NT2/D1 (cell line): ENCODE results near the gene SCN5A.

Experiments
- DNase-seq: peaks from one replicate; pipeline ENCODE4 v3.0.0-alpha.2; 2011; ENCODE audit warnings: low read depth, low spot score
- H3K27me3 ChIP-seq: 2 replicates; pipeline ENCODE4 v1.6.0; 2011; ENCODE audit warnings: mild to moderate bottlenecking; ENCODE audit not compliant: insufficient read length, insufficient read depth
- H3K36me3 ChIP-seq: 2 replicates; pipeline ENCODE4 v1.6.1; 2011; ENCODE audit warnings: mild to moderate bottlenecking, low read length, mixed read lengths; ENCODE audit not compliant: insufficient read depth, insufficient read length
- H3K4me1 ChIP-seq: 2 replicates; pipeline ENCODE4 v1.5.1; 2011; ENCODE audit not compliant: insufficient read depth, insufficient read length
- H3K4me3 ChIP-seq: 2 replicates; pipeline ENCODE4 v1.5.1; 2011; ENCODE audit warnings: low read depth; ENCODE audit not compliant: insufficient read length
- H3K9ac ChIP-seq: 2 replicates; pipeline ENCODE4 v1.6.0; 2011; ENCODE audit warnings: low read depth; ENCODE audit not compliant: insufficient read length
- H3K9me3 ChIP-seq: 2 replicates; pipeline ENCODE4 v1.5.1; 2011; ENCODE audit warnings: mild to moderate bottlenecking, low read length; ENCODE audit not compliant: insufficient read depth
- SUZ12 ChIP-seq: IDR thresholded peaks from 2 replicates; pipeline ENCODE4 v1.6.1; 2011; ENCODE audit not compliant: insufficient read length, insufficient read depth; ENCODE audit errors: extremely low read depth
- YY1 ChIP-seq: IDR thresholded peaks from 2 replicates; pipeline ENCODE4 v1.6.1; 2011; ENCODE audit not compliant: insufficient read length, insufficient read depth
- ZNF274 ChIP-seq: IDR thresholded peaks from 2 replicates; pipeline ENCODE4 v1.6.1; 2011; ENCODE audit warnings: mild to moderate bottlenecking, low read depth, low read length

Gene SCN5A

DNA sequence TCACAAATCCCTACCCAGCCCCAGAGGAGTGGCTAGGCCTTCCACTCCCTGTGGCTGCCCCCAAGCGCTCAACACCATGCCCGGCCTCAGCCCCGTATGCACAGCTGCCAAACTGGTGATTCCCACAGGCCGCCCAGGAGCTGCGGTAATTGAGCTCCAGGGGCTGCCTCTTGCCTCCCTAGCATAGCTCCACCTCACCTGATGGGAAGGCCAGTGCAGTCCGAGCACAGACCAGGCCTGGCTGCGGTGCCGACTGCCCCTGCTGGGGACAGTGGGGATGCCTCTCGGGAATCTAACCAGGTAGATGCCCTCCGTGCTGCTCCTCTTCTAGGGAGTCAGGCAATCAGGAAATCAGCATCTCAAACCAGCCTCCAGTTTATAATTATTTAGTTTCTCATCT, 25.9 kb downstream of the SCN5A start:
- Histone ChIP-seq H3K27me3 (no peaks in the 10 kb centered on the region), H3K4me3 (no peak overlapping the region), H3K9ac (no peak overlapping the region), H3K9me3 (no peaks in the 10 kb centered on the region), H3K36me3 (peaks cover 12% of the 10 kb centered on the region), H3K4me1 (peaks cover 10% of the 10 kb centered on the region)
- TF ChIP-seq YY1 (no peak), ZNF274 (no peak), SUZ12 (no peak)
- no peak for DNase-seq

GRCh38 chr3:38622336-38622735, 27.2 kb downstream of the SCN5A start:
- no peaks in the 10 kb centered on the region for H3K9me3 ChIP-seq

DNA sequence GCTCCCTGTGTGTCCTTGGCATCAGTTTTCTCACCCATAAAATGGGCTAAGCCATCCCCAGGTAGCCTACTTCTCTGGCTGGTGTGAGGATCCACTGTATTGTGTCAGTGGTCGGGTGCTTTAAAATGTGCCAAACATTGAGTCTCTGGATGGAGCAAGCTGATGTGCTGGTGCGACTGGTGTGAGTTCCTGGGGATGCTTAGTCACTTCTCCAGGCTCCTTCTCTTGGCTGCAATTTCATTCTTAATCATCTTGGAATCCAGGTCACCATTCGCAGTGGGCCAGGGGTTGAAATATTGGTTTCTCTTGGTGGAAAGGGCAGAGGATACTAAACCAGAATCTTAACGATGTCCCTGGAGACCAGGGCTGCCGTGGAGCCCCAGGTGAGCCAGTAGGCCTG, 29.3 kb downstream of the SCN5A start:
- Histone ChIP-seq H3K4me1 (peaks cover 12% of the 10 kb centered on the region), H3K9me3 (no peaks in the 10 kb centered on the region), H3K36me3 (peaks cover 8% of the 10 kb centered on the region), H3K27me3 (no peaks in the 10 kb centered on the region), H3K9ac (no peak overlapping the region), H3K4me3 (no peak overlapping the region)
- no peak for DNase-seq
- TF ChIP-seq SUZ12, result no peak
- TF ChIP-seq ZNF274, result no peak
- no peak for TF ChIP-seq YY1

More at GRCh38 chr3:38622336-38622735, 27.2 kb downstream of the SCN5A start:
- Histone ChIP-seq H3K9ac (no peak overlapping the region), H3K4me1 (peaks cover 8% of the 10 kb centered on the region), H3K4me3 (no peak overlapping the region), H3K36me3 (peaks cover 12% of the 10 kb centered on the region), H3K27me3 (no peaks in the 10 kb centered on the region)
- no peak for DNase-seq
- TF ChIP-seq SUZ12 (no peak), ZNF274 (no peak), YY1 (no peak)

DNA sequence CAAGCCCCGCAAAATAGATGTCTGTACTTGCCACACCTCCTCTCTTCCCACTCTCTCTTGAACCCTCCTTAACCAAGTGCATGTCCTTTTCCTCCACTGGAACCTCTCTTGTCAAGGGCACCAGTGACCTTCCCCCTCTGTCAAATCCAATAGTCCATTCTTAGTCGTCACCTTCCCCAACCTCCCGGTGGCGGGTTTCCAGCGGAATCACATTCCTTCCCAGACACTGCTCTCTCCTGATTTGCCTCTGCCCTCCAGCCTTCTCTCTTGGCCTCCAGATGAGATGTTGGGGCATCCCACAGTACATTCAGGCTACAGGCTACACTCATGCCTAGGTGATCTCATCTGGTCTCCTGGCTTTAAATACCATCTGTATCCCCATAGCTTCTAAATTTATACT, 31.1 kb downstream of the SCN5A start:
- TF ChIP-seq SUZ12, result no peak
- TF ChIP-seq ZNF274, result no peak
- no peak for TF ChIP-seq YY1
- H3K27me3 ChIP-seq, result no peaks in the 10 kb centered on the region

GRCh38 chr3:38617586-38617985, 31.9 kb downstream of the SCN5A start:
- Histone ChIP-seq H3K9me3 (no peaks in the 10 kb centered on the region), H3K4me1 (peaks cover 8% of the 10 kb centered on the region), H3K4me3 (no peak overlapping the region), H3K36me3 (peaks cover 8% of the 10 kb centered on the region), H3K27me3 (no peaks in the 10 kb centered on the region), H3K9ac (no peak overlapping the region)
- no peak for TF ChIP-seq ZNF274
- no peak for TF ChIP-seq YY1
- no peak for TF ChIP-seq SUZ12
- DNase-seq, result no peak

More for the DNA sequence above, 31.1 kb downstream of the SCN5A start:
- DNase-seq, result no peak
- Histone ChIP-seq H3K4me1 (peaks cover 11% of the 10 kb centered on the region), H3K9me3 (no peaks in the 10 kb centered on the region), H3K36me3 (peaks cover 8% of the 10 kb centered on the region), H3K9ac (no peak overlapping the region), H3K4me3 (no peak overlapping the region)

- peaks cover 8% of the 10 kb centered on the region for H3K36me3 ChIP-seq
- H3K4me1 ChIP-seq, result peaks cover 8% of the 10 kb centered on the region
- TF ChIP-seq SUZ12, result no peak
- no peak for TF ChIP-seq ZNF274
- TF ChIP-seq YY1, result no peak
- H3K9me3 ChIP-seq, result no peaks in the 10 kb centered on the region
- no peak overlapping the region for H3K9ac ChIP-seq
- peak; percentile 35 for DNase-seq
- H3K4me3 ChIP-seq, result no peak overlapping the region
- no peaks in the 10 kb centered on the region for H3K27me3 ChIP-seq
Measured at GRCh38 chr3:38617137-38617536, 32.4 kb downstream of the SCN5A start.

DNA sequence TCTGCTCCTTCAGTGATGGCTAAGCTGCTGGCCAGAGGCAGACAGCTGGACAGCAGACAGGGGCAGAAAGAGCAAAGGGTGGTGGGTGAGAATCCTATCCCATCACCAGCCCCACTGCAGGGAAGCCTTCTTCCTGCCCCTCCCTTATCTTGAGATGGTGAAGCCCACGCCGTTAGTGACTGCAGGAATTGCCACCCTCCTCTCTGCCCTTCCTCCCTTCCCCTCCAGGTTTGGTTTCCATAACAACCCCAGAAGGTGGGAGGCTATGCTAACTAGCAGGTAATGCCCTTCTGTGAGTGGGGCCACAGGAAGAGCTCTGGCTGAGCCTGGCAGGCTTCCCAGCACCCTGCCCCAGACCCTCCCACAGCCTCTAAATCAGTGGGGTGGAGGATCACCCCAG, 32.8 kb downstream of the SCN5A start:
- H3K27me3 ChIP-seq, result no peaks in the 10 kb centered on the region
- DNase-seq, result no peak
- no peaks in the 10 kb centered on the region for H3K9me3 ChIP-seq
- TF ChIP-seq ZNF274 (no peak), YY1 (no peak), SUZ12 (no peak)
- no peak overlapping the region for H3K9ac ChIP-seq
- peaks cover 8% of the 10 kb centered on the region for H3K4me1 ChIP-seq
- H3K4me3 ChIP-seq, result no peak overlapping the region
- H3K36me3 ChIP-seq, result peaks cover 8% of the 10 kb centered on the region

GRCh38 chr3:38616111-38616510, 33.4 kb downstream of the SCN5A start:
- Histone ChIP-seq H3K4me3 (no peak overlapping the region), H3K9me3 (no peaks in the 10 kb centered on the region), H3K4me1 (peaks cover 8% of the 10 kb centered on the region), H3K36me3 (peaks cover 8% of the 10 kb centered on the region), H3K9ac (no peak overlapping the region), H3K27me3 (no peaks in the 10 kb centered on the region)
- TF ChIP-seq YY1 (no peak), SUZ12 (no peak), ZNF274 (no peak)
- DNase-seq, result no peak
